Keratinocyte (primary cell): ENCODE measurements around the gene ELMO3. TPM values are rescaled to one million over a fixed set of nuclear protein-coding genes. Genes with fewer than 3 reads are reported as not detected.
A peak's percentile ranks its signal among the peaks of the same experiment; 100 is the strongest.

ENCODE experiments used
- DNase-seq: peaks from one replicate; pipeline ENCODE4 v3.0.0-alpha.2; 2011; ENCODE audit warnings: low read depth, missing footprints, low spot score
- FAIRE-seq: peaks from 2 replicates; lab custom pipeline; 2011; peaks lifted over from hg19 to GRCh38; lab: Jason Lieb, UNC
- H2AFZ ChIP-seq: 2 replicates; pipeline ENCODE4 v1.6.0; 2012; ENCODE audit warnings: low read length, control low read depth, inconsistent platforms; ENCODE audit not compliant: control insufficient read depth
- H3K27ac ChIP-seq: 2 replicates; pipeline ENCODE4 v1.5.1; 2011; ENCODE audit warnings: low read length; ENCODE audit not compliant: control insufficient read depth, insufficient read depth
- H3K27me3 ChIP-seq: 3 replicates; pipeline ENCODE4 v1.6.0; 2011; ENCODE audit warnings: low read length; ENCODE audit not compliant: control insufficient read depth, insufficient read depth; ENCODE audit errors: extremely low read depth
- H3K36me3 ChIP-seq, 2 experiments: 2 replicates in 1 of 2; 3 replicates in 1 of 2; pipeline ENCODE4 v1.5.1; 2011; ENCODE audit warnings: low read length in 2 of 2, mild to moderate bottlenecking in 1 of 2; ENCODE audit not compliant: control insufficient read depth in 2 of 2, insufficient read depth in 2 of 2; ENCODE audit errors: extremely low read depth in 1 of 2
- H3K4me1 ChIP-seq: 3 replicates; pipeline ENCODE4 v1.5.1; 2011; ENCODE audit warnings: low read length; ENCODE audit not compliant: control insufficient read depth, insufficient read depth; ENCODE audit errors: extremely low read depth
- H3K4me2 ChIP-seq: 3 replicates; pipeline ENCODE4 v1.6.0; 2011; ENCODE audit warnings: low read depth, low read length; ENCODE audit not compliant: control insufficient read depth, insufficient read depth; ENCODE audit errors: extremely low read depth
- H3K4me3 ChIP-seq, 3 experiments: fragments of 200-600 bp in 1 of 3; sonication (generic) in 1 of 3; 2 replicates in 2 of 3; 3 replicates in 1 of 3; pipeline ENCODE4 v1.5.1; 2011 to 2016; ENCODE audit warnings: low read length in 3 of 3, mild to moderate bottlenecking in 3 of 3, control low read depth in 2 of 3, inconsistent platforms in 1 of 3, low read depth in 1 of 3, mixed read lengths in 1 of 3, mixed run types in 1 of 3, moderate library complexity in 1 of 3; ENCODE audit not compliant: control insufficient read depth in 2 of 3, insufficient read depth in 2 of 3; ENCODE audit errors: extremely low read depth in 1 of 3
- H3K79me2 ChIP-seq: 2 replicates; pipeline ENCODE4 v1.6.0; 2012; ENCODE audit warnings: low read length; ENCODE audit not compliant: control insufficient read depth, insufficient read depth
- H3K9ac ChIP-seq: 3 replicates; pipeline ENCODE4 v1.6.0; 2011; ENCODE audit warnings: low read length; ENCODE audit not compliant: control insufficient read depth, insufficient read depth; ENCODE audit errors: extremely low read depth
- H3K9me1 ChIP-seq: 3 replicates; pipeline ENCODE4 v1.6.0; 2011; ENCODE audit warnings: low read length; ENCODE audit not compliant: control insufficient read depth, insufficient read depth; ENCODE audit errors: extremely low read depth
- H3K9me3 ChIP-seq: 2 replicates; pipeline ENCODE4 v1.5.1; 2012; ENCODE audit warnings: low read depth, low read length; ENCODE audit not compliant: control insufficient read depth
- H4K20me1 ChIP-seq: 3 replicates; pipeline ENCODE4 v1.6.0; 2011; ENCODE audit warnings: low read length; ENCODE audit not compliant: control insufficient read depth, insufficient read depth; ENCODE audit errors: extremely low read depth
- EZH2 ChIP-seq: IDR thresholded peaks from one replicate; pipeline ENCODE4 v1.6.1; 2012; ENCODE audit warnings: inconsistent platforms, mild to moderate bottlenecking, low read length, moderate library complexity
- dilution Hi-C: fragments of 300-500 bp; cut with MboI; formaldehyde crosslinking; loops from one replicate; pipeline ENCODE4 v1.7.0; 2020; ENCODE audit warnings: low sequenced_read_pairs; ENCODE audit not compliant: extremely low pct_ligation_motif_present
- polyA plus RNA-seq, 5 experiments: library from polyadenylated mRNA; depleted of rRNA in 3 of 5; stranded (reverse) in 3 of 5; stranded (forward) in 1 of 5; unstranded in 1 of 5; fragments of >200 nt; gene quantifications; 1 replicate in 1 of 5; 2 replicates in 3 of 5; 3 replicates in 1 of 5; pipeline versions ENCODE4 v1.2.1 to v1.2.3, GENCODE V29; 2011 to 2012; ENCODE audit warnings: missing spikeins in 2 of 5, low read depth in 1 of 5, low replicate concordance in 1 of 5
- TF ChIP-seq, protein P1 (sequence below), 3 experiments: IDR thresholded peaks in 1 of 3; conservative IDR thresholded peaks in 1 of 3; optimal IDR thresholded peaks in 1 of 3; 2 replicates in 2 of 3; 3 replicates in 1 of 3; pipeline versions ENCODE3 to v1.5.1; 2011; ENCODE audit warnings: low read length in 3 of 3, mild to moderate bottlenecking in 3 of 3, moderate library complexity in 2 of 3, control low read depth in 1 of 3, inconsistent platforms in 1 of 3; ENCODE audit not compliant: insufficient read depth in 2 of 3; ENCODE audit errors: extremely low read depth in 1 of 3

The ELMO3 gene
- polyA plus RNA-seq, 1 donor (not counting 4 experiments of a cell fraction or from before 2014, with no cell fraction given): 21.0 TPM

DNA sequence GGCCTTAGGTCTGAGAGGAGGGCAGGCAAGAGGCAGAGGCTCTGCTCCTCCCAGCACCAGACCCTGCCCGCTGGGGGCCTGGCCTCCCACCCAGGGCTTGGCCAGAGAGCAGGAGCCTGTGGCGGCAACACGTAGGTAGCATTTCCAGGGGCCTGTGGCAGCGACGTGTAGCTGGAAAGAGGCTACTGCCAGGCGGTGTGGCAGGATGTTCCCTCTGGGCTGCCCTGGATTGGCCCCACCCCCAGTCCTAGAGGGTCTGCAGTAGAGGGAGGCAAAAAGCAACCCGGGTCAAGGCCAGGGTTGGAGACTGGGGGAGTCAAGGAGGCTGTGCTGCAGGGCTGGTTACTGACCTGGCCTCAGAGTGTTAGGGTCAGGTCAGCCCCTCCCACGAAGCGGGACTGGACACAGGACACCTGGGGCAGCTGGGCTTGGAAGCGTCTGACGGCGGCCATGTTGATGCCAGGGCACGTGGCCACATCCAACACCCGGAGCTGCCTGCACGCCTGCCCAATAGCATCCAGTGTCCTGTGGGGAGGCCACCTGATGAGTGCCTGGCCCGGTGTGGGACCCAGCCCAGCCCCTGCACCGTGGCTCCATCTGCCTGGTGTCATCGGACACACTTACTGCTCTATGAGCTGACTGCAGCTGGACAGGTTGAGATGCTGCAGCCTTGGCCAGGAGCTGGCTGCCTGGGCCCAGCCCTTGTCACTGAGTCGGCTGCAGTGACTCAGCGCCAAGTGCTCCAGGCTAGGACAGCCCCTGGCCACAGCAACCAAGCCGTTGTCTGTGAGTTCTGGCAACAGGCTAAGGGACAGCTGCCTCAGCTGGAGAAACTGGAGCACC, 8.5 kb downstream of the ELMO3 start:
- DNase-seq: no peak
- Histone ChIP-seq H3K36me3 (peaks cover 3 to 16% of the 10 kb centered on the region in 2 experiments), H3K4me1 (peaks cover 32% of the 10 kb centered on the region), H3K9me3 (no peaks in the 10 kb centered on the region), H2AFZ (no peak overlapping the region), H3K4me2 (peak overlapping the region; percentile 48), H3K9ac (peak overlapping the region; percentile 31), H3K79me2 (no peaks in the 10 kb centered on the region), H3K4me3 (no peak overlapping the region), H4K20me1 (no peaks in the 10 kb centered on the region), H3K9me1 (peaks cover 4% of the 10 kb centered on the region), H3K27me3 (no peaks in the 10 kb centered on the region), H3K27ac (peak overlapping the region; percentile 52)
- peak; percentile 78 for FAIRE-seq
- dilution Hi-C loops: no loop called here
- TF ChIP-seq, protein P1, sequence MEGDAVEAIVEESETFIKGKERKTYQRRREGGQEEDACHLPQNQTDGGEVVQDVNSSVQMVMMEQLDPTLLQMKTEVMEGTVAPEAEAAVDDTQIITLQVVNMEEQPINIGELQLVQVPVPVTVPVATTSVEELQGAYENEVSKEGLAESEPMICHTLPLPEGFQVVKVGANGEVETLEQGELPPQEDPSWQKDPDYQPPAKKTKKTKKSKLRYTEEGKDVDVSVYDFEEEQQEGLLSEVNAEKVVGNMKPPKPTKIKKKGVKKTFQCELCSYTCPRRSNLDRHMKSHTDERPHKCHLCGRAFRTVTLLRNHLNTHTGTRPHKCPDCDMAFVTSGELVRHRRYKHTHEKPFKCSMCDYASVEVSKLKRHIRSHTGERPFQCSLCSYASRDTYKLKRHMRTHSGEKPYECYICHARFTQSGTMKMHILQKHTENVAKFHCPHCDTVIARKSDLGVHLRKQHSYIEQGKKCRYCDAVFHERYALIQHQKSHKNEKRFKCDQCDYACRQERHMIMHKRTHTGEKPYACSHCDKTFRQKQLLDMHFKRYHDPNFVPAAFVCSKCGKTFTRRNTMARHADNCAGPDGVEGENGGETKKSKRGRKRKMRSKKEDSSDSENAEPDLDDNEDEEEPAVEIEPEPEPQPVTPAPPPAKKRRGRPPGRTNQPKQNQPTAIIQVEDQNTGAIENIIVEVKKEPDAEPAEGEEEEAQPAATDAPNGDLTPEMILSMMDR (optimal IDR thresholded peaks at IDR 0.05 in 1 of 3, IDR thresholded peaks at IDR 0.05 in 1 of 3, conservative IDR thresholded peaks at IDR 0.05 in 1 of 3; ENCODE audit: extremely low read depth in 1 of 3, insufficient read depth in 2 of 3, low read length in 3 of 3): no peak
- no peak for TF ChIP-seq EZH2

DNA sequence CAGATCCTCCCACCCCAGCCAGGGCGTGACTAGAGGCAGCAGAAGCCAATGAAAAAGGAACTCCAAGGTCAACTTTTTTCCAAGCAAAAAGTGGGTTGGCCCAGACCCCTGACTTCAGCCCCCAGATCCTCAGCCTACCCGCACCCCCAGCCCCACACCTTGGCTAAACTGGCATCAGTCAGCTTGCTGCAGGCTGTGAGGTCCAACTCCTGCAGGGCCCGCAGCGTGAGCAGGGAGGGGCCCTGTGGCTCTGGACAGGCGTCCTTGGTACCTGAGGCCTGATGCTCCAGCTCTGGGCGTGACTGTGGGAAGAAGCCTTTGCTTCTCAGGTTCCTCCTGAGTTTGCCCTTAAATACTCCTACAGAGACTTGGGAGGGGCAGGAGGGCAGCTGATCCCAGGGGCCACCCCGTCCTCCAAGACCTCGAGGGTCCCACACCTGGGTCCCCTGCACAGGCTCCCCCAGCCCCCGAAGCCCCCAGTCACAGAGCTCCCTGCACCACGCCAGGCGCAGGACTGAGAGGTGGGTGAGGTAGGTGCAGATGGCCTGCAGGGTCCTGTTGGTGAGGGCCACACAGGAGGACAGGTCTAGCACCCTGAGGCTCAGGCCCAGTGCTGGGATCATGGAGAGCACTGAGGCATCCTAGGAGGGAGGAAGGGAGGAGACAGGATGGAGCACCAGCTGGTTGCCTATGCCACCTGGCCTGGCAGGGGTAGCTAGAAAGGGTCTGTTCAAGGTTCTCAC, 9.4 kb downstream of the ELMO3 start:
- Histone ChIP-seq H3K9me3 (no peaks in the 10 kb centered on the region), H3K4me3 (no peak overlapping the region), H3K9ac (no peak overlapping the region), H3K4me1 (peaks cover 38% of the 10 kb centered on the region), H3K27ac (no peak overlapping the region), H3K79me2 (no peaks in the 10 kb centered on the region), H3K4me2 (no peak overlapping the region), H3K27me3 (no peaks in the 10 kb centered on the region), H3K9me1 (peaks cover 4% of the 10 kb centered on the region), H4K20me1 (no peaks in the 10 kb centered on the region), H3K36me3 (peaks cover 0 to 8% of the 10 kb centered on the region in 2 experiments), H2AFZ (no peak overlapping the region)
- FAIRE-seq: no peak
- TF ChIP-seq EZH2: no peak
- TF ChIP-seq, protein P1 (optimal IDR thresholded peaks at IDR 0.05 in 1 of 3, IDR thresholded peaks at IDR 0.05 in 1 of 3, conservative IDR thresholded peaks at IDR 0.05 in 1 of 3; ENCODE audit: extremely low read depth in 1 of 3, insufficient read depth in 2 of 3, low read length in 3 of 3): no peak
- dilution Hi-C loops: no loop called here
- DNase-seq: no peak
